H9 (cell line): ENCODE measurements around the gene PWWP2B. TPM values are rescaled to one million over a fixed set of nuclear protein-coding genes. Genes with fewer than 3 reads are reported as not detected.

ENCODE experiments used
- DNase-seq: peaks from one replicate; pipeline ENCODE4 v3.0.0-alpha.2; 2017
- H2AFZ ChIP-seq: one replicate; pipeline ENCODE4 v1.6.1; 2013; ENCODE audit warnings: mild to moderate bottlenecking, low read length, control low read depth, moderate library complexity
- H2AK5ac ChIP-seq: 2 replicates; pipeline ENCODE4 v1.6.1; 2013; ENCODE audit warnings: low read length, control low read depth, mixed read lengths; ENCODE audit not compliant: insufficient read length
- H2BK120ac ChIP-seq: one replicate; pipeline ENCODE4 v1.6.1; 2013; ENCODE audit warnings: low read depth, mild to moderate bottlenecking, low read length, control low read depth, inconsistent platforms; ENCODE audit not compliant: poor library complexity, severe bottlenecking
- H2BK12ac ChIP-seq: 2 replicates; pipeline ENCODE4 v1.6.1; 2013; ENCODE audit warnings: low read length, control low read depth, mixed read lengths, low read depth; ENCODE audit not compliant: insufficient read length
- H2BK15ac ChIP-seq: 2 replicates; pipeline ENCODE4 v1.6.1; 2013; ENCODE audit warnings: low read depth, low read length, control low read depth
- H2BK20ac ChIP-seq: one replicate; pipeline ENCODE4 v1.6.1; 2013; ENCODE audit warnings: low read depth, mild to moderate bottlenecking, low read length, control low read depth, inconsistent platforms; ENCODE audit not compliant: poor library complexity, severe bottlenecking
- H2BK5ac ChIP-seq: 2 replicates; pipeline ENCODE4 v1.6.1; 2013; ENCODE audit warnings: low read length, control low read depth, mixed read lengths; ENCODE audit not compliant: insufficient read length
- H3K14ac ChIP-seq: 2 replicates; pipeline ENCODE4 v1.6.1; 2013; ENCODE audit warnings: low read length, control low read depth; ENCODE audit not compliant: insufficient read depth
- H3K18ac ChIP-seq: 2 replicates; pipeline ENCODE4 v1.6.1; 2013; ENCODE audit warnings: low read depth, mild to moderate bottlenecking, mixed read lengths, low read length, control low read depth; ENCODE audit not compliant: insufficient read length
- H3K23ac ChIP-seq: 2 replicates; pipeline ENCODE4 v1.6.1; 2013; ENCODE audit warnings: low read length, control low read depth, mixed read lengths, low read depth; ENCODE audit not compliant: insufficient read length
- H3K23me2 ChIP-seq: 2 replicates; pipeline ENCODE4 v1.6.1; 2013; ENCODE audit warnings: low read depth, mild to moderate bottlenecking, mixed read lengths, low read length, control low read depth; ENCODE audit not compliant: insufficient read length, poor library complexity, severe bottlenecking
- H3K27ac ChIP-seq: 2 replicates; pipeline ENCODE4 v1.5.1; 2013; ENCODE audit warnings: low read length, control low read depth, mixed read lengths, low read depth; ENCODE audit not compliant: insufficient read length
- H3K27me3 ChIP-seq: 2 replicates; pipeline ENCODE4 v1.6.1; 2013; ENCODE audit warnings: low read length, control low read depth, inconsistent platforms; ENCODE audit not compliant: insufficient read depth
- H3K4ac ChIP-seq: 2 replicates; pipeline ENCODE4 v1.6.1; 2013; ENCODE audit warnings: low read depth, mild to moderate bottlenecking, control low read depth, inconsistent platforms, low read length, moderate library complexity
- H3K4me1 ChIP-seq: 2 replicates; pipeline ENCODE4 v1.6.1; 2013; ENCODE audit warnings: low read length, control low read depth, inconsistent platforms; ENCODE audit not compliant: insufficient read depth
- H3K4me2 ChIP-seq: 2 replicates; pipeline ENCODE4 v1.6.1; 2013; ENCODE audit warnings: low read length, control low read depth, mixed read lengths; ENCODE audit not compliant: insufficient read length, insufficient read depth
- H3K56ac ChIP-seq: 2 replicates; pipeline ENCODE4 v1.6.1; 2013; ENCODE audit warnings: low read depth, mild to moderate bottlenecking, mixed read lengths, low read length, control low read depth; ENCODE audit not compliant: insufficient read length
- H3K79me1 ChIP-seq: 2 replicates; pipeline ENCODE4 v1.6.1; 2013; ENCODE audit warnings: low read depth, mild to moderate bottlenecking, moderate library complexity, low read length, control low read depth, inconsistent platforms; ENCODE audit not compliant: insufficient read depth, poor library complexity, severe bottlenecking
- H3K79me2 ChIP-seq: 2 replicates; pipeline ENCODE4 v1.6.1; 2013; ENCODE audit warnings: low read length, control low read depth, inconsistent platforms; ENCODE audit not compliant: insufficient read depth
- H3K9ac ChIP-seq: 2 replicates; pipeline ENCODE4 v1.6.1; 2013; ENCODE audit warnings: low read length, control low read depth, mixed read lengths; ENCODE audit not compliant: insufficient read length; ENCODE audit errors: extremely low read depth
- H3K9me3 ChIP-seq: one replicate; pipeline ENCODE4 v1.6.1; 2013; ENCODE audit warnings: low read depth, low read length, inconsistent platforms; ENCODE audit not compliant: control insufficient read depth
- H3T11ph ChIP-seq: one replicate; pipeline ENCODE4 v1.6.1; 2013; ENCODE audit warnings: mild to moderate bottlenecking, low read length, control low read depth, inconsistent platforms
- H4K20me1 ChIP-seq: one replicate; pipeline ENCODE4 v1.6.1; 2013; ENCODE audit not compliant: control insufficient read depth, insufficient read length, insufficient read depth
- H4K5ac ChIP-seq: 2 replicates; pipeline ENCODE4 v1.6.1; 2013; ENCODE audit warnings: low read depth, mild to moderate bottlenecking, mixed read lengths, low read length, control low read depth; ENCODE audit not compliant: insufficient read length
- H4K8ac ChIP-seq: replicated peaks from 2 replicates; pipeline ENCODE4 v1.6.1; 2013; ENCODE audit warnings: low read length, control low read depth, mixed read lengths, low read depth; ENCODE audit not compliant: insufficient read length
- H4K91ac ChIP-seq: 2 replicates; pipeline ENCODE4 v1.6.1; 2013; ENCODE audit warnings: low read depth, mild to moderate bottlenecking, moderate library complexity, mixed read lengths, low read length, control low read depth; ENCODE audit not compliant: insufficient read length
- H3K27ac Mint-ChIP-seq, 3 experiments: 2 replicates in 2 of 3; 3 replicates in 1 of 3; pipeline ENCODE4 v1.8.0; 2020 to 2021; ENCODE audit warnings: mixed read lengths in 3 of 3, mild to moderate bottlenecking in 1 of 3, moderate library complexity in 1 of 3
- H3K27me3 Mint-ChIP-seq: 2 replicates; pipeline ENCODE4 v1.8.0; 2021; ENCODE audit warnings: low read depth, mild to moderate bottlenecking, moderate library complexity, mixed read lengths
- H3K36me3 Mint-ChIP-seq, 3 experiments: 2 replicates in 2 of 3; 3 replicates in 1 of 3; pipeline ENCODE4 v1.8.0; 2020 to 2021; ENCODE audit warnings: low read depth in 3 of 3, mixed read lengths in 3 of 3; ENCODE audit not compliant: insufficient read depth in 1 of 3
- H3K4me1 Mint-ChIP-seq, 2 experiments: 2 replicates each; pipeline ENCODE4 v1.8.0; 2020; ENCODE audit warnings: mixed read lengths in 2 of 2
- H3K4me3 Mint-ChIP-seq, 2 experiments: 2 replicates in 1 of 2; 3 replicates in 1 of 2; pipeline ENCODE4 v1.8.0; 2020 to 2021; ENCODE audit warnings: mild to moderate bottlenecking in 2 of 2, mixed read lengths in 2 of 2, moderate library complexity in 1 of 2
- H3K9me3 Mint-ChIP-seq, 2 experiments: 2 replicates in 1 of 2; 3 replicates in 1 of 2; pipeline ENCODE4 v1.8.0; 2020; ENCODE audit warnings: mild to moderate bottlenecking in 2 of 2, mixed read lengths in 2 of 2, moderate library complexity in 1 of 2
- CTCF ChIP-seq: fragments of 200-600 bp; sonication (generic); conservative IDR thresholded peaks from 3 replicates; pipeline ENCODE4 v1.8.0; 2021; ENCODE audit warnings: antibody characterized with exemption, mild to moderate bottlenecking
- WGBS: extraction: QIAGEN DNeasy Blood & Tissue Kit; methylation state at CpG from one replicate; pipeline ENCODE4 v1.1.7; 2013; ENCODE audit warnings: missing lambda C conversion rate, low lambda C conversion rate, mixed read lengths; ENCODE audit not compliant: insufficient read length; ENCODE audit errors: extremely low coverage; 5-methylcytosine and 5-hydroxymethylcytosine counted together
- total RNA-seq: library from RNA; stranded (reverse); gene quantifications from 2 replicates; pipeline ENCODE4 v1.2.1, GENCODE V29; 2021

The PWWP2B gene
- total RNA-seq, 1 experiment from 2014 or later = 10.0 TPM

- Histone ChIP-seq H3K27me3 (no peaks in the 10 kb centered on the region), H3K4me2 (no peak overlapping the region), H4K20me1 (no peaks in the 10 kb centered on the region), H2AFZ (no peak overlapping the region), H4K5ac (no peak overlapping the region), H3K79me1 (no peaks in the 10 kb centered on the region), H3K4me1 (no peaks in the 10 kb centered on the region), H2BK12ac (no peak overlapping the region), H2BK5ac (no peak overlapping the region), H3K56ac (no peak overlapping the region), H3T11ph (no peak overlapping the region), H3K9ac (no peak overlapping the region), H3K23ac (no peak overlapping the region), H2BK15ac (no peak overlapping the region), H3K18ac (no peak overlapping the region), H3K4ac (no peak overlapping the region), H2BK20ac (no peak overlapping the region), H3K27ac (no peak overlapping the region), H4K8ac (no peak overlapping the region), H4K91ac (no peak overlapping the region), H3K14ac (no peak overlapping the region), H2BK120ac (no peak overlapping the region), H3K79me2 (no peaks in the 10 kb centered on the region), H2AK5ac (no peak overlapping the region), H3K23me2 (no peaks in the 10 kb centered on the region), H3K9me3 (no peaks in the 10 kb centered on the region)
- no peaks in the 10 kb centered on the region for H3K36me3 Mint-ChIP-seq
- H3K27me3 Mint-ChIP-seq = peaks cover 11% of the 10 kb centered on the region
- H3K27ac Mint-ChIP-seq = no peak overlapping the region
- H3K4me3 Mint-ChIP-seq = no peak overlapping the region; a peak in 1 of 5 replicates
- TF ChIP-seq CTCF = no peak
- H3K4me1 Mint-ChIP-seq = no peaks in the 10 kb centered on the region; a peak in 1 of 4 replicates
- no CpG with 5 or more reads among the region's 15 CpGs for WGBS
- no peaks in the 10 kb centered on the region for H3K9me3 Mint-ChIP-seq
- no peak for DNase-seq
These were observed 63.1 kb downstream of the PWWP2B start for GRCh38 chr10:132460071-132460470.
